Glutamatergic neuron (in vitro differentiated cells): ENCODE measurements around the gene GPX3. TPM values are rescaled to one million over a fixed set of nuclear protein-coding genes. Genes with fewer than 3 reads are reported as not detected.

Source experiments
- DNase-seq: peaks from one replicate; pipeline ENCODE4 v3.0.0; 2022
- H3K27ac Mint-ChIP-seq: one replicate; pipeline ENCODE4 v1.8.0; 2020; ENCODE audit warnings: mild to moderate bottlenecking, mixed read lengths, inconsistent platforms; ENCODE audit not compliant: unreplicated experiment
- H3K27me3 Mint-ChIP-seq: one replicate; pipeline ENCODE4 v1.8.0; 2020; ENCODE audit warnings: mild to moderate bottlenecking, moderate library complexity, mixed read lengths, inconsistent platforms; ENCODE audit not compliant: unreplicated experiment
- H3K36me3 Mint-ChIP-seq: one replicate; pipeline ENCODE4 v1.8.0; 2020; ENCODE audit warnings: mild to moderate bottlenecking, mixed read lengths, inconsistent platforms; ENCODE audit not compliant: unreplicated experiment
- H3K4me1 Mint-ChIP-seq: one replicate; pipeline ENCODE4 v1.8.0; 2020; ENCODE audit warnings: mild to moderate bottlenecking, low read depth, mixed read lengths, inconsistent platforms; ENCODE audit not compliant: unreplicated experiment
- H3K4me3 Mint-ChIP-seq: one replicate; pipeline ENCODE4 v1.8.0; 2020; ENCODE audit warnings: mild to moderate bottlenecking, mixed read lengths, inconsistent platforms; ENCODE audit not compliant: unreplicated experiment
- H3K9me3 Mint-ChIP-seq: one replicate; pipeline ENCODE4 v1.8.0; 2020; ENCODE audit warnings: mild to moderate bottlenecking, moderate library complexity, mixed read lengths, inconsistent platforms; ENCODE audit not compliant: unreplicated experiment
- CTCF ChIP-seq: fragments of 200-600 bp; sonication (generic); IDR thresholded peaks from one replicate; pipeline ENCODE4 v1.5.0; 2021; ENCODE audit not compliant: partially characterized antibody, unreplicated experiment
- total RNA-seq: library from RNA; stranded (reverse); fragmentation: NEBNext Ultra II Directional; extraction: Animal tissue kit (Norgen Biotek cat#: 25700); gene quantifications from one replicate; pipeline ENCODE4 v1.2.1, GENCODE V29; 2021; ENCODE audit not compliant: unreplicated experiment

Gene GPX3
- total RNA-seq, 1 donor from 2014 or later = 20.4 TPM

DNA sequence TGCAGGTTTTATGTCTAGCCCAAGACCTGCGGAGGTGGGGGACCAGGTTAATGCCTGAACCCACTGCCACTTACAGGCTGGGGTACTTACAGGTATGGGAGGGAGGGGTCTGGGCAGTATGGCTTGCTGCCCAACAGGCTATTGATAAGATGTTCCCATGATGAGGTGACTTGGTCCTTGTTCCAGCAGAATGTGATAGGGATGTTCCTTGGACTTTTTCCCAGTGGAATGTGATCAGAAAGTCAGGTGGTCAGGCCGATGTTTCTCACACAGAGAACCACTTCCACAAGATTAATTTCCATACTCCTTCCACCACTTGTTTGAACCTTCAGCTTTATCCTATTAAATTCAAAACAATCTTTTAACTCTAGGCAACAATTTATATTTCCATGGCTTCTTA is 27.0 kb upstream of the GPX3 start:
- Mint-ChIP-seq H3K36me3 (peaks cover 39% of the 10 kb centered on the region), H3K4me3 (no peak overlapping the region)
- no peak for TF ChIP-seq CTCF

DNA sequence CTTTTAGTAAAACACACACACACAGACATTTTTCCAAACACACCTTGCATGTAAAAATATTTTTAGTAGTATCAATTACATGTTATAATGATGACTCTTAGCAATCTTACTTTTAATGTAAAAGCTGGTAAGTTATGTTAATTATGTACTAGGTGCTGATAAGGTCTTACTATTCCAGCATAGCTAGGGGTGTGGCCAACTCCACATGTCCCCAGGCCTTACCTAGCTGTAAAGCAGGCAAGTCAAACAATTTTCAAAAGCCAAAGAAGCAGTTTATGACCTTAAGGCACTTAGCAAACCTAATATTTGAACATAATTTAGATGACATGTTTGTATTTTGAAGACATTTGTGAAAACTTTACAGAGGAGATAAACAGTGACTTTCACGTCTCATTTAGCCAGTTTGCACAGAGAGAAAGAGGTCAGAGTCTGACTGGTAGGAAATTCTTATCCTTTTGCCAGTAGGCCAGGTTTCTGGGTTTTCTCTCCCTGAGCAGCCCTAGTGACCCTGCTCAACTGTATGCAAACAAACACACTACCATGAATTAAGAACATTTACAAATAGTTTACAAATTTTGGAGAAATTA is 26.5 kb upstream of the GPX3 start:
- no peak for DNase-seq
- Mint-ChIP-seq H3K9me3 (peaks cover 8% of the 10 kb centered on the region), H3K36me3 (peaks cover 39% of the 10 kb centered on the region), H3K27ac (no peak overlapping the region), H3K4me1 (peaks cover 2% of the 10 kb centered on the region), H3K27me3 (peaks cover 2% of the 10 kb centered on the region), H3K4me3 (no peak overlapping the region)
- TF ChIP-seq CTCF = no peak

More for the DNA sequence above, 27.0 kb upstream of the GPX3 start:
- no peak for DNase-seq
- Mint-ChIP-seq H3K9me3 (peaks cover 8% of the 10 kb centered on the region), H3K4me1 (no peaks in the 10 kb centered on the region), H3K27ac (no peak overlapping the region), H3K27me3 (peaks cover 2% of the 10 kb centered on the region)

DNA sequence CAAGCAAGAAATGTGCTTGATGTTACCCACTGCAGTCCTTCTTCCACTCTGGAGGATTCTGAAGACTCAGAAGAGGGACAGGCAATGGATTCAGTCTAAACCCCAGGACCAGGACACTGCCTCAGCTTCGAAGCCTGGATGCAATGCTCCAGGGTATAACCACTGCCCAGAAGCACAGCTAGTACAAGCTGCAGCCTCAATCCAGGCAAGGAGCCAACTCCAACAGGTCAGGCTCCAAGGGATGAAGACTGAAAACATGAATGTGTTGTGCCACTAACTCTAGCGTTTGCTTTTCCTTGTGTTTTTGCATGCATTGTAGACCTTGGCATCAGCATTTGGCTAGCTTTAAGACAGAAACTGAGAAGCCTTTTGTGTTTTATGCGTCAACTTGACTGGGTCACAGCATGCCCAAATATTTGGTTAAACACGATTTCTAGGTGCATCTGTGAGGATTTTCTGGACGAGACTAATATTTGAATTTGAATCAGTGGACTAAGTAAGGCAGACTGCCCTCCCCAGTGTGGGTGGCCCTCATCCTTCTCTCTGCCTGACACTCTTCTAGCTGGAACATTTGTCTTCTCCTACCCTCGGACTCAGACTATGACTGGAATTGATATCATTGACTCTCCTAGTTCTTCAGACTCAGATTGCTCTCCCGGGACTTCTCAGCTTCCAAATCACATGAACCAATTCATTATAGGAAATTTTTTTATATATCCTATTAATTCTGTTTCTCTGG is 20.5 kb upstream of the GPX3 start:
- no peak overlapping the region for H3K4me3 Mint-ChIP-seq
- peaks cover 7% of the 10 kb centered on the region for H3K4me1 Mint-ChIP-seq
- H3K9me3 Mint-ChIP-seq = no peaks in the 10 kb centered on the region
- H3K27me3 Mint-ChIP-seq = peaks cover 2% of the 10 kb centered on the region
- no peak for TF ChIP-seq CTCF
- no peak overlapping the region for H3K27ac Mint-ChIP-seq
- DNase-seq = no peak
- H3K36me3 Mint-ChIP-seq = peaks cover 13% of the 10 kb centered on the region

DNA sequence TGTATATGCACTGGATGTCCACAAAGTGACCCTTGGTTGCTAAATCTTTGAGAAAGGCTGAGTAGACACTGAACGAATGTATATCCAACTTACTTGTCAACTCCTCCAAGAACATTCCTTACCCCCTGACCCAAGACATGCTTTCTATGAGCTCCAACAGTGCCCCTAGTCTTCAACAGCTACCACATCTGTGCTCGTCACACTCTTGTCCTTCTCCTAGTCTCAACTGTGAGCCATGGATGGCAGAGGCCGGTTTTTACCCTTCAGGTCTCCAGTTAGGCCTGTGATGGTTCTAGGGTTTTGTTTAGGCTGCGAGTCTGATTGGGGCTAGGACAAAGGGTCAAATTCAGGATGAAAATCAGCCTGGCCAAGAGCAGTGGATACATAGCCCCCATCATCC is 19.0 kb upstream of the GPX3 start:
- Mint-ChIP-seq H3K27me3 (peaks cover 2% of the 10 kb centered on the region), H3K36me3 (peaks cover 6% of the 10 kb centered on the region), H3K4me3 (no peak overlapping the region), H3K9me3 (no peaks in the 10 kb centered on the region), H3K27ac (no peak overlapping the region), H3K4me1 (peaks cover 7% of the 10 kb centered on the region)
- no peak for DNase-seq
- no peak for TF ChIP-seq CTCF

- peak; percentile 37 for TF ChIP-seq CTCF
- DNase-seq = no peak
- Mint-ChIP-seq H3K27ac (no peak overlapping the region), H3K27me3 (peaks cover 2% of the 10 kb centered on the region), H3K4me3 (no peak overlapping the region), H3K9me3 (no peaks in the 10 kb centered on the region), H3K36me3 (peaks cover 6% of the 10 kb centered on the region), H3K4me1 (peaks cover 7% of the 10 kb centered on the region)
These were observed 18.1 kb upstream of the GPX3 start for GRCh38 chr5:151002250-151002649.
